ENCODE measurements around the gene ORMDL1. TPM values are rescaled to one million over a fixed set of nuclear protein-coding genes. Genes with fewer than 3 reads are reported as not detected.

The ORMDL1 gene
- total RNA-seq, 4 donors from 2014 or later: 27.5 to 133 (median 86.5) TPM

DNA sequence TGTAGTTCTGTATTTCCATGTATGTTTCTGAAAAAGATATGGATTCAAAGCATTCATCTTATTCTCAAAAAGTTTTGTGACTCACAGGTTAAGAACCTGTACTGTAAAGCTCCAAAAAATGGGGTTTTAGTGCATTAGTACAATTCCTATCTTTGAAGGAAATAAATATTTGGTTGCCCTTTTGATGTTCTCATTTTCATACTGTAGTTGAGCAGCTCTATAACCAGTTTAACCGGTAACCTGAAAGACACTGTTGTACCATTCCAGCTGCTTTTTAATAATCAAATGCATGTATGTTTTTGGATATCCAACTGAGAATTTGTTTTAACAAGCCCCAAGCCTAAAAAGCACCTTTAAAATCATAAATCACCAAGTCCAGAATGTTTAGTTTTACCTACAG is 11.9 kb downstream of the ORMDL1 start:
- TF ChIP-seq EP300 (IDR thresholded peaks at IDR 0.05; ENCODE audit: low read depth) (no peak), POLR2A (IDR thresholded peaks at IDR 0.05) (no peak), POLR2AphosphoS5 (IDR thresholded peaks at IDR 0.05) (no peak)
- TF ChIP-seq, protein P1, sequence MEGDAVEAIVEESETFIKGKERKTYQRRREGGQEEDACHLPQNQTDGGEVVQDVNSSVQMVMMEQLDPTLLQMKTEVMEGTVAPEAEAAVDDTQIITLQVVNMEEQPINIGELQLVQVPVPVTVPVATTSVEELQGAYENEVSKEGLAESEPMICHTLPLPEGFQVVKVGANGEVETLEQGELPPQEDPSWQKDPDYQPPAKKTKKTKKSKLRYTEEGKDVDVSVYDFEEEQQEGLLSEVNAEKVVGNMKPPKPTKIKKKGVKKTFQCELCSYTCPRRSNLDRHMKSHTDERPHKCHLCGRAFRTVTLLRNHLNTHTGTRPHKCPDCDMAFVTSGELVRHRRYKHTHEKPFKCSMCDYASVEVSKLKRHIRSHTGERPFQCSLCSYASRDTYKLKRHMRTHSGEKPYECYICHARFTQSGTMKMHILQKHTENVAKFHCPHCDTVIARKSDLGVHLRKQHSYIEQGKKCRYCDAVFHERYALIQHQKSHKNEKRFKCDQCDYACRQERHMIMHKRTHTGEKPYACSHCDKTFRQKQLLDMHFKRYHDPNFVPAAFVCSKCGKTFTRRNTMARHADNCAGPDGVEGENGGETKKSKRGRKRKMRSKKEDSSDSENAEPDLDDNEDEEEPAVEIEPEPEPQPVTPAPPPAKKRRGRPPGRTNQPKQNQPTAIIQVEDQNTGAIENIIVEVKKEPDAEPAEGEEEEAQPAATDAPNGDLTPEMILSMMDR (IDR thresholded peaks at IDR 0.05): no peak
- Histone ChIP-seq H3K27ac (no peak overlapping the region), H3K36me3 (peaks cover 0 to 42% (median 18%) of the 10 kb centered on the region in 4 donors), H3K27me3 (no peaks in the 10 kb centered on the region), H3K4me3 (no peak overlapping the region), H3K4me1 (no peaks in the 10 kb centered on the region), H3K9me3 (no peaks in the 10 kb centered on the region)
- 98 to 100% methylated on average over 1 of the region's 1 CpG for WGBS, 2 donors (ENCODE audit: low coverage in 1 of 2)
- no peak for DNase-seq
- in situ Hi-C loops (cut with MboI; ENCODE audit: low pct_ligation_motif_present in 1 of 4, low pct_unique_long_range_greater_than_20kb in 1 of 4, low sequenced_read_pairs in 3 of 4) (loop anchor here in 1 of 4 donors (25.0 kb wide), 1 partner anchor 290 kb away; the partner anchor contains the start of gene MSTN), intact Hi-C loops (cut with DNase I; ENCODE audit: low total_unique reads) (no loop called here)

DNA sequence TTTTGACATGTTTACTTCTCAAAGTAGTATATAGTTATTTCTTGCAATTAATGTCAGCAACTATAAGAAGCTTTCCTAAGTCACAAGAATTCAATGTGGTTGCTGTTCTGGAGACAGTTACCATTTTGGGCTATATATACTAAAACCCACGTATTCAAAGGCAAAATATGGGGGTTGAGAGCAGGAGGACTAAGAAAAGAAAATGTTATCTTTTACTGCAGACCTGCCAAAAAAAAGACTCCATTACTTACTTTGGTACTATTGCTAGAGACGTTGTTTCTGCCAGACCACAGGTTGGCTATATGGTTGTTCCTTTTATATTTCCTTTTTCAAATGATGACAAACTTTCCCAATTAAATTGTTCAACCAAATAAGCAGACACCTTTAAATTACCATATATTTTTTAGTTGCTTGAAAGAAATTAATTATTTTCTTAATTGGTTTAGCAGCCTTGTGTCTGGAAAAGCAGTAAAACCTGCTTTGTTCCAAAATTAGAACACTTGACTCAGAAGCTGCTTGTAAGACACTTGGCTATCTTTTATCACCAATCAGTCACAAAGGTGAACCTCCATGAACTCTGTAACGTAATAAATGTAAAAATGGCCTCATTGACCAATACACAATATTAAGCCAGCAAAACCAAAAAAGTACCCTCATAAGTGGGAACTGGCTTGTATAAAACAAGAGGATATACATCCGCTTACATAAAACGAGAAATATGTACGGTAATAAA is 13.4 kb downstream of the ORMDL1 start:
- no peak for TF ChIP-seq POLR2A (IDR thresholded peaks at IDR 0.05)
- TF ChIP-seq, protein P1 (IDR thresholded peaks at IDR 0.05): no peak
- TF ChIP-seq POLR2AphosphoS5 (IDR thresholded peaks at IDR 0.05): no peak
- TF ChIP-seq EP300 (IDR thresholded peaks at IDR 0.05; ENCODE audit: low read depth): no peak
- WGBS, 2 donors (ENCODE audit: low coverage in 1 of 2): 57 to 61% methylated on average over 6 of the region's 6 CpGs
- Histone ChIP-seq H3K4me3 (no peak overlapping the region), H3K9me3 (no peaks in the 10 kb centered on the region), H3K27ac (no peak overlapping the region), H3K36me3 (peaks cover 0 to 36% (median 17%) of the 10 kb centered on the region in 4 donors), H3K27me3 (no peaks in the 10 kb centered on the region), H3K4me1 (no peaks in the 10 kb centered on the region)
- in situ Hi-C loops (cut with MboI; ENCODE audit: low pct_ligation_motif_present in 1 of 4, low pct_unique_long_range_greater_than_20kb in 1 of 4, low sequenced_read_pairs in 3 of 4) (loop anchor here in 1 of 4 donors (25.0 kb wide), 1 partner anchor 292 kb away; the partner anchor contains the start of gene MSTN), intact Hi-C loops (cut with DNase I; ENCODE audit: low total_unique reads) (no loop called here)
- DNase-seq: no peak

DNA sequence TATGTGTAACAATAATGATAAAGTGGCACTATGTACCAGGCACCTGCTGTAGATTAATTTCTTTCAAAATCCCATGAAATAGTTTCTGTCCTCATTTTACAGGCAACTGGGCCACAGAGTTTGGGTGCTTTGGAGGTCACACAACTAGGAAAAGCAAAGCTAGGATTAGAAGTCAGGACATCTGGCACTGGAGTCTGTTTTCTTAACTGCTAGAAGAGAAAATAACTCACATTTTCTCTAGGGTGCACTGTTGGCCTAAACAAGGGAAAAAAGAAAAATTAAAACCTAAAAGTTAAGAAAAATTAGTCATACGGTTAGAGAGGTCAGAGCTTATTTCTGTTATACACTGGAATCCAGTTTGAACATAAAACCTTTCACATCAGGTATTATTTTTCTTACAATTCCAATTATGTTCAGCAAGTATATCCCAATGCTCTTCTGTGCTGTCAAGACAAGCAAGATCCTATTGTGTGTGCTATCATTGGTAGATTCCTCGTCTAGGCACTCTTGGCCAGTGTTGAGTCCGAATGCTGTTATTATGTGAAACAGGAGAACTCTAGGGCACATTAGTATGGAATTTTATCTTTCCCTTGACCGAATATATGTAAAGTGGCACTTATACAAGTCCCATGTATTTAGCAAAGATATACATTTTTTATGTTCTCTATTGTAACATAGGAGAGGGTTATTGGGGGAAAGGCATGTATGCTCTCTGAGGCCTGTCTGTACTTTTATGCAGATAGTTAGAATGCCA is 20.1 kb downstream of the ORMDL1 start:
- DNase-seq: no peak
- H3K4me3 ChIP-seq: no peak overlapping the region

More for the DNA sequence above, 20.1 kb downstream of the ORMDL1 start:
- in situ Hi-C loops (cut with MboI; ENCODE audit: low pct_ligation_motif_present in 1 of 4, low pct_unique_long_range_greater_than_20kb in 1 of 4, low sequenced_read_pairs in 3 of 4): loop anchor here in 1 of 4 donors (25.0 kb wide), 1 partner anchor 298 kb away; the partner anchor contains the start of gene MSTN
- Histone ChIP-seq H3K4me1 (peaks cover 4 to 18% (median 7%) of the 10 kb centered on the region in 4 donors), H3K9me3 (no peaks in the 10 kb centered on the region), H3K27ac (peak overlapping the region in 1 of 4 donors; percentile 93), H3K27me3 (no peaks in the 10 kb centered on the region), H3K36me3 (no peaks in the 10 kb centered on the region)
- TF ChIP-seq, protein P1 (IDR thresholded peaks at IDR 0.05): no peak
- TF ChIP-seq EP300 (IDR thresholded peaks at IDR 0.05; ENCODE audit: low read depth) (no peak), POLR2AphosphoS5 (IDR thresholded peaks at IDR 0.05) (no peak), POLR2A (IDR thresholded peaks at IDR 0.05) (no peak)
- 74 to 82% methylated on average over 4 of the region's 4 CpGs for WGBS, 2 donors (ENCODE audit: low coverage in 1 of 2)
- intact Hi-C loops (cut with DNase I; ENCODE audit: low total_unique reads): no loop called here

All from transverse colon (tissue), 4 donors.